Neuronal stem cell (in vitro differentiated cells): ENCODE results near the gene CDPF1.
A peak's percentile ranks its signal among the peaks of the same experiment; 100 is the strongest.

ENCODE experiments used
- DNase-seq: peaks from one replicate; pipeline ENCODE4 v3.0.0-alpha.2; 2013; ENCODE audit warnings: low spot score
- H2AFZ ChIP-seq: one replicate; pipeline ENCODE4 v1.6.1; 2013; ENCODE audit warnings: mild to moderate bottlenecking, low read length, inconsistent platforms
- H2AK5ac ChIP-seq: 2 replicates; pipeline ENCODE4 v1.6.1; 2013; ENCODE audit warnings: low read depth, mild to moderate bottlenecking, inconsistent platforms, low read length, moderate library complexity, mixed read lengths
- H2BK120ac ChIP-seq: 2 replicates; pipeline ENCODE4 v1.6.1; 2013; ENCODE audit warnings: low read depth, mild to moderate bottlenecking, inconsistent platforms, low read length, moderate library complexity, mixed read lengths
- H2BK12ac ChIP-seq: one replicate; pipeline ENCODE4 v1.6.1; 2013; ENCODE audit warnings: low read length, inconsistent platforms
- H2BK15ac ChIP-seq: 2 replicates; pipeline ENCODE4 v1.6.1; 2013; ENCODE audit warnings: mild to moderate bottlenecking, low read length, inconsistent platforms, mixed read lengths
- H2BK5ac ChIP-seq: one replicate; pipeline ENCODE4 v1.6.1; 2013; ENCODE audit warnings: inconsistent platforms, mild to moderate bottlenecking, low read length, moderate library complexity
- H3K14ac ChIP-seq: one replicate; pipeline ENCODE4 v1.6.1; 2013; ENCODE audit warnings: low read length, inconsistent platforms
- H3K18ac ChIP-seq: 2 replicates; pipeline ENCODE4 v1.6.1; 2013; ENCODE audit warnings: low read length, inconsistent platforms
- H3K23ac ChIP-seq: 2 replicates; pipeline ENCODE4 v1.6.1; 2013; ENCODE audit warnings: low read depth, mild to moderate bottlenecking, mixed read lengths, low read length, inconsistent platforms; ENCODE audit not compliant: poor library complexity
- H3K27ac ChIP-seq: replicated peaks from 3 replicates; pipeline ENCODE4 v1.5.1; 2013; ENCODE audit warnings: low read length, inconsistent platforms
- H3K27me3 ChIP-seq, 3 experiments: 2 replicates each; pipeline ENCODE4 v1.6.1; 2013; ENCODE audit warnings: low read length in 3 of 3, mild to moderate bottlenecking in 2 of 3, inconsistent platforms in 1 of 3, low read depth in 1 of 3, mixed read lengths in 1 of 3, moderate library complexity in 1 of 3; ENCODE audit not compliant: control insufficient read depth in 3 of 3, insufficient read depth in 3 of 3
- H3K36me3 ChIP-seq, 2 donors: replicated peaks in 1 of 2; 2 replicates each; pipeline ENCODE4 v1.6.1; 2013; ENCODE audit warnings: low read length in 2 of 2; ENCODE audit not compliant: control insufficient read depth in 2 of 2, insufficient read depth in 2 of 2
- H3K4ac ChIP-seq: 2 replicates; pipeline ENCODE4 v1.6.1; 2013; ENCODE audit warnings: inconsistent platforms, mild to moderate bottlenecking, low read length, moderate library complexity
- H3K4me1 ChIP-seq, 2 donors: 1 replicate in 1 of 2; 2 replicates in 1 of 2; pipeline ENCODE4 v1.6.1; 2013; ENCODE audit warnings: low read length in 2 of 2, low read depth in 1 of 2; ENCODE audit not compliant: control insufficient read depth in 2 of 2, insufficient read depth in 1 of 2
- H3K4me2 ChIP-seq: one replicate; pipeline ENCODE4 v1.6.1; 2013; ENCODE audit warnings: mild to moderate bottlenecking, low read length, inconsistent platforms; ENCODE audit not compliant: insufficient read depth, poor library complexity, severe bottlenecking
- H3K4me3 ChIP-seq, 2 donors: 2 replicates each; pipeline ENCODE4 v1.5.1; 2013; ENCODE audit warnings: low read length in 2 of 2, mild to moderate bottlenecking in 2 of 2, inconsistent platforms in 1 of 2, moderate library complexity in 1 of 2
- H3K79me1 ChIP-seq: one replicate; pipeline ENCODE4 v1.6.1; 2013; ENCODE audit warnings: low read depth, mild to moderate bottlenecking, inconsistent platforms, low read length, moderate library complexity
- H3K9ac ChIP-seq: one replicate; pipeline ENCODE4 v1.6.1; 2013; ENCODE audit warnings: mild to moderate bottlenecking, low read depth, low read length, inconsistent platforms; ENCODE audit not compliant: poor library complexity
- H3K9me3 ChIP-seq, 2 donors: replicated peaks in 1 of 2; 2 replicates each; pipeline versions ENCODE3 to v1.6.1; 2013; ENCODE audit warnings: low read length in 2 of 2, mild to moderate bottlenecking in 2 of 2, inconsistent platforms in 1 of 2, low read depth in 1 of 2, mixed read lengths in 1 of 2, moderate library complexity in 1 of 2; ENCODE audit not compliant: control insufficient read depth in 2 of 2, insufficient read depth in 1 of 2
- H4K8ac ChIP-seq: one replicate; pipeline ENCODE4 v1.6.1; 2013; ENCODE audit warnings: low read depth, mild to moderate bottlenecking, inconsistent platforms, low read length, moderate library complexity
- H4K91ac ChIP-seq: one replicate; pipeline ENCODE4 v1.6.1; 2013; ENCODE audit warnings: low read length, low read depth, mild to moderate bottlenecking, inconsistent platforms; ENCODE audit not compliant: poor library complexity
- WGBS, 2 donors: extraction: QIAGEN DNeasy Blood & Tissue Kit; methylation state at CpG; one replicate each; pipeline ENCODE4 v1.1.7; 2013; ENCODE audit warnings: missing lambda C conversion rate in 2 of 2, mixed read lengths in 1 of 2; ENCODE audit not compliant: insufficient read length in 2 of 2, insufficient replicate concordance in 1 of 2; ENCODE audit errors: extremely low coverage in 2 of 2; 5-methylcytosine and 5-hydroxymethylcytosine counted together

Gene CDPF1

GRCh38 chr22:46281866-46282678, 32.0 kb upstream of the CDPF1 start:
- no peak for DNase-seq
- Histone ChIP-seq H2AK5ac (no peak overlapping the region), H2BK120ac (no peak overlapping the region), H2BK5ac (no peak overlapping the region), H3K4me3 (no peak overlapping the region), H3K4ac (no peak overlapping the region), H3K27me3 (no peaks in the 10 kb centered on the region), H4K8ac (no peak overlapping the region), H3K27ac (no peak overlapping the region), H3K18ac (no peak overlapping the region), H3K4me2 (no peak overlapping the region), H4K91ac (no peak overlapping the region), H3K9me3 (peaks cover 0 to 2% of the 10 kb centered on the region in 2 donors), H2AFZ (no peak overlapping the region), H3K4me1 (no peaks in the 10 kb centered on the region), H3K14ac (no peak overlapping the region), H3K9ac (no peak overlapping the region), H3K23ac (peak overlapping the region; percentile 25), H3K36me3 (peaks cover 18 to 89% of the 10 kb centered on the region in 2 donors), H2BK15ac (no peak overlapping the region), H3K79me1 (peaks cover 4% of the 10 kb centered on the region), H2BK12ac (no peak overlapping the region)
- WGBS, 2 donors: no CpG with 5 or more reads among the region's 13 CpGs

DNA sequence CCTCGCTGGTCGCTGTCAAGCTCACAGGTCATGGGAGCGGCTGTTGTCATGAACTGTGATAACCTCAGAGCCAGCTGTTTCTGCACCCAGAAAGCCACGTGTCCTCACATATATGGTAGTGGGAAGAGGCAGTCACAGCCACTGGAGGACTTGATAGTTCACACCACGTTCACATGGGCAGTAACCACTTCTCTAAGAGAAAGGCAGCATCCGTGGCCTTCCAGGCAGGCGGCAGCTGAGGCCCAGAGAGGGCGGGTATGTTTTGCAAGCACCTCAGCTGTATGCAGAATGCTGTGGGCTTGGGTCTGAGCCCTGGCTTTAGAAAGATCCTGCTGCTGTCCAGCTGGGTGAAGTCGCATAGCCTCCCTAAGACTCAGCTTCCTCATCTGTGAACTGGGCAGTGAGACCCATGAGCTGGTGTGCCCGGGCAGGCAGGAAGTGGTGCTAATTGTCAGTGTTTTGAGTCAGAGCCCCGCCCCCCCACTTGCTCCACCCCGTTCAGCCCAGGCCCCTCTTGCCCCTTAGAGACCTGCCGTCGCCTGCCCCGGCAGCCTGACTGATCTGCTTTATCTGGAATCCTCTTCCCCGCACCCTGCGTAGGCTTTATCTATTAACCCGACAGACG, 31.0 kb upstream of the CDPF1 start:
- no peak overlapping the region for H3K18ac ChIP-seq
- no peak for DNase-seq
- WGBS, 2 donors: no CpG with 5 or more reads among the region's 19 CpGs

GRCh38 chr22:46280063-46280817, 30.1 kb upstream of the CDPF1 start:
- DNase-seq: no peak
- Histone ChIP-seq H3K4me1 (no peaks in the 10 kb centered on the region), H3K18ac (no peak overlapping the region), H2BK5ac (no peak overlapping the region), H3K4ac (no peak overlapping the region), H3K36me3 (peaks cover 21 to 91% of the 10 kb centered on the region in 2 donors), H2BK12ac (no peak overlapping the region), H2AK5ac (no peak overlapping the region), H3K4me2 (no peak overlapping the region), H3K23ac (no peak overlapping the region), H3K27me3 (no peaks in the 10 kb centered on the region), H4K91ac (no peak overlapping the region), H2BK120ac (no peak overlapping the region), H3K9ac (no peak overlapping the region), H2BK15ac (no peak overlapping the region), H3K27ac (no peak overlapping the region), H3K79me1 (peaks cover 2% of the 10 kb centered on the region), H3K14ac (no peak overlapping the region), H4K8ac (no peak overlapping the region), H3K9me3 (peaks cover 2 to 4% of the 10 kb centered on the region in 2 donors), H3K4me3 (peak overlapping the region in 1 of 2 donors; percentile 26), H2AFZ (no peak overlapping the region)
- no CpG with 5 or more reads among the region's 12 CpGs for WGBS, 2 donors

More for the DNA sequence above, 31.0 kb upstream of the CDPF1 start:
- Histone ChIP-seq H3K4ac (no peak overlapping the region), H3K4me1 (no peaks in the 10 kb centered on the region), H3K79me1 (peaks cover 2% of the 10 kb centered on the region), H2BK120ac (no peak overlapping the region), H3K9me3 (peaks cover 0 to 2% of the 10 kb centered on the region in 2 donors), H3K14ac (no peak overlapping the region), H4K91ac (no peak overlapping the region), H3K27me3 (no peaks in the 10 kb centered on the region), H3K27ac (no peak overlapping the region), H3K4me3 (no peak overlapping the region), H3K23ac (peak overlapping the region; percentile 31), H3K9ac (peak overlapping the region; percentile 70), H2AK5ac (no peak overlapping the region), H4K8ac (no peak overlapping the region), H3K4me2 (no peak overlapping the region), H3K36me3 (peaks cover 19 to 89% of the 10 kb centered on the region in 2 donors), H2BK15ac (no peak overlapping the region), H2BK12ac (no peak overlapping the region), H2BK5ac (no peak overlapping the region), H2AFZ (no peak overlapping the region)
